Smooth muscle cell (in vitro differentiated cells): Measurements from ENCODE around the gene PRKAR1B. TPM values are rescaled to one million over a fixed set of nuclear protein-coding genes. Genes with fewer than 3 reads are reported as not detected.

Experiments used
- DNase-seq: peaks from one replicate; lab custom pipeline; 2025; ENCODE audit not compliant: unreplicated experiment; lab: John Stamatoyannopoulos, UW
- H2AFZ ChIP-seq: fragments of 200-600 bp; sonication (generic); 2 replicates; pipeline ENCODE4 v1.6.0; 2016; ENCODE audit warnings: antibody characterized with exemption, low read depth, mild to moderate bottlenecking
- H3F3A ChIP-seq: fragments of 200-600 bp; sonication (generic); 2 replicates; pipeline ENCODE4 v1.6.0; 2017; ENCODE audit warnings: antibody characterized with exemption, low read depth
- H3K27ac ChIP-seq: fragments of 200-600 bp; sonication (generic); 2 replicates; pipeline ENCODE4 v1.5.1; 2016; ENCODE audit warnings: low read depth, mild to moderate bottlenecking
- H3K27me3 ChIP-seq: fragments of 200-600 bp; sonication (generic); 2 replicates; pipeline ENCODE4 v1.6.1; 2016; ENCODE audit warnings: low read depth, mild to moderate bottlenecking
- H3K36me3 ChIP-seq: fragments of 200-600 bp; sonication (generic); 2 replicates; pipeline ENCODE4 v1.5.1; 2016; ENCODE audit warnings: low read depth
- H3K4me1 ChIP-seq: fragments of 200-600 bp; sonication (generic); 2 replicates; pipeline ENCODE4 v1.5.1; 2016; ENCODE audit warnings: low read depth
- H3K4me2 ChIP-seq: fragments of 200-600 bp; sonication (generic); 2 replicates; pipeline ENCODE4 v1.6.0; 2016; ENCODE audit warnings: mild to moderate bottlenecking
- H3K4me3 ChIP-seq: fragments of 200-600 bp; sonication (generic); 2 replicates; pipeline ENCODE4 v1.5.1; 2016; ENCODE audit warnings: mild to moderate bottlenecking
- H3K79me2 ChIP-seq: fragments of 200-600 bp; sonication (generic); 2 replicates; pipeline ENCODE4 v1.6.0; 2016; ENCODE audit warnings: low read depth, mild to moderate bottlenecking
- H3K9ac ChIP-seq: fragments of 200-600 bp; sonication (generic); 2 replicates; pipeline ENCODE4 v1.6.0; 2016; ENCODE audit warnings: low read depth
- H3K9me3 ChIP-seq: fragments of 200-600 bp; sonication (generic); replicated peaks from 2 replicates; pipeline ENCODE4 v1.5.1; 2016; ENCODE audit warnings: low read depth
- H4K20me1 ChIP-seq: fragments of 200-600 bp; sonication (generic); 2 replicates; pipeline ENCODE4 v1.6.0; 2016; ENCODE audit warnings: low read depth
- CTCF ChIP-seq: fragments of 200-600 bp; sonication (generic); IDR thresholded peaks from 2 replicates; pipeline ENCODE4 v1.5.1; 2017; ENCODE audit warnings: borderline replicate concordance, mild to moderate bottlenecking, antibody characterized with exemption; ENCODE audit not compliant: insufficient read depth, poor library complexity, severe bottlenecking
- WGBS: methylation state at CpG from one replicate; pipeline ENCODE4 v1.1.7; 2016; ENCODE audit warnings: low lambda C conversion rate; 5-methylcytosine and 5-hydroxymethylcytosine counted together
- polyA plus RNA-seq: library from polyadenylated mRNA; unstranded; fragments of >200 nt; fragmentation: Nextera tagmentation; extraction: Ambion mirVana; gene quantifications from 2 replicates; pipeline ENCODE4 v1.2.1, GENCODE V29; 2016
- total RNA-seq: library from RNA; depleted of rRNA; stranded (reverse); fragments of >200 nt; gene quantifications from 2 replicates; pipeline ENCODE4 v1.2.3, GENCODE V29; 2014

The PRKAR1B gene
- total and polyA plus RNA-seq, 2 experiments from 2014 or later, result 5.3 to 10.1 TPM

GRCh38 chr7:574661-575395 lies 152.3 kb downstream of the PRKAR1B start:
- no peaks in the 10 kb centered on the region for H3K4me1 ChIP-seq
- no peaks in the 10 kb centered on the region for H3K36me3 ChIP-seq
- no peak overlapping the region for H3K4me2 ChIP-seq
- no peak overlapping the region for H3K27ac ChIP-seq
- no peaks in the 10 kb centered on the region for H3K79me2 ChIP-seq
- H2AFZ ChIP-seq, result no peak overlapping the region
- WGBS, result 97% methylated on average over 23 of the region's 23 CpGs
- H3F3A ChIP-seq, result no peaks in the 10 kb centered on the region
- H4K20me1 ChIP-seq, result no peaks in the 10 kb centered on the region
- H3K9ac ChIP-seq, result no peak overlapping the region
- no peak for TF ChIP-seq CTCF
- no peak for DNase-seq
- no peak overlapping the region for H3K4me3 ChIP-seq
- no peaks in the 10 kb centered on the region for H3K27me3 ChIP-seq
- no peaks in the 10 kb centered on the region for H3K9me3 ChIP-seq

GRCh38 chr7:573933-574381 lies 153.1 kb downstream of the PRKAR1B start:
- Histone ChIP-seq H4K20me1 (no peaks in the 10 kb centered on the region), H3K79me2 (no peaks in the 10 kb centered on the region), H3K36me3 (no peaks in the 10 kb centered on the region), H2AFZ (no peak overlapping the region), H3K4me2 (no peak overlapping the region), H3K4me3 (no peak overlapping the region), H3K9me3 (no peaks in the 10 kb centered on the region), H3F3A (no peaks in the 10 kb centered on the region), H3K4me1 (no peaks in the 10 kb centered on the region), H3K9ac (no peak overlapping the region), H3K27ac (no peak overlapping the region), H3K27me3 (no peaks in the 10 kb centered on the region)
- DNase-seq, result no peak
- no peak for TF ChIP-seq CTCF
- WGBS, result 92% methylated on average over 23 of the region's 23 CpGs

DNA sequence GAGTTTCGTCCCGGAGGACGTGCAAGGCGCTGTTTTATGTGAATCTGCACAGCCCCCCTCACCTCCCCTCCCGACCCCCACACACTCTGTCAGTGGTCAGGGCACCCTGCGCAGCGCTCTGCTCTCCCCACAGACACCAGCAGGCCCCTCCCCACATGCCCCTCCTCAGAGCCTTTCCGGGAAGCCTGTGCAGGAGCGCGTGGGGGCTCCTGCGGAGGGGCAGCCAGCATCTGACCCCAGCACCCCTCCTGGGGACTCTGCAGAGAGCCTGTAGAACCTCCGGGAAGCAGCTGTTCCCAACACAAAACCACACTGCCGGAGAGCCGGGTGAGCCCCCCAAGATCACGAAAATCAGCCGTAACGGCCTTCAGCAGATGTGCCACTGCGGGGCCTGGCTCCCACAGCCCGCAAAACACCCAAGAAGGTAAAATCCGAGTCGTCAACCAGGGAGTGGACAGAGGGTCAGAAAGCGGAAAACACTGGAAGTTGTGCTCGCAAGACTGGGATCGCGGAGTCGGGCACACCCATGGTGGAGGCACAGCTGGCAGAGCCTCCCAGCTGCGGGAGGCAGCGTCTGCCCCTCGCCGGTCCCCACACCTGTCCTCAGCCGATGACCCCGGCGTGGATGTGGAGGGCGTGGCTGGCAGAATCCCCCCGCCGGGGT lies 153.7 kb downstream of the PRKAR1B start:
- Histone ChIP-seq H3K27ac (no peak overlapping the region), H3K79me2 (no peaks in the 10 kb centered on the region), H4K20me1 (no peaks in the 10 kb centered on the region), H3K4me3 (no peak overlapping the region), H3F3A (no peaks in the 10 kb centered on the region), H3K9ac (no peak overlapping the region), H3K36me3 (no peaks in the 10 kb centered on the region), H3K27me3 (no peaks in the 10 kb centered on the region), H3K4me1 (no peaks in the 10 kb centered on the region), H2AFZ (no peak overlapping the region), H3K4me2 (no peak overlapping the region), H3K9me3 (no peaks in the 10 kb centered on the region)
- no peak for TF ChIP-seq CTCF
- DNase-seq, result no peak
- WGBS, result 93% methylated on average over 36 of the region's 36 CpGs
